ENCODE measurements around the gene BEAN1. TPM values are rescaled to one million over a fixed set of nuclear protein-coding genes. Genes with fewer than 3 reads are reported as not detected.

Gene BEAN1
- total RNA-seq, 1 donor = under 0.01 TPM

- TF ChIP-seq CTCF (IDR thresholded peaks at IDR 0.05; ENCODE audit: insufficient read depth, low read depth, low read length) = no peak
- no peak for DNase-seq (ENCODE audit: low read depth)
- no peak overlapping the region for H3K4me3 ChIP-seq (ENCODE audit: low read depth, low read length)
These were observed 7.7 kb downstream of the BEAN1 start for GRCh38 chr16:66434619-66435430.

GRCh38 chr16:66435896-66436295 is 8.8 kb downstream of the BEAN1 start:
- TF ChIP-seq CTCF (IDR thresholded peaks at IDR 0.05; ENCODE audit: insufficient read depth, low read depth, low read length) = no peak
- no peak overlapping the region for H3K4me3 ChIP-seq (ENCODE audit: low read depth, low read length)
- no peak for DNase-seq (ENCODE audit: low read depth)

- no peak for TF ChIP-seq CTCF (IDR thresholded peaks at IDR 0.05; ENCODE audit: insufficient read depth, low read depth, low read length)
- no peak overlapping the region for H3K4me3 ChIP-seq (ENCODE audit: low read depth, low read length)
- no peak for DNase-seq (ENCODE audit: low read depth)
These were observed 10.4 kb downstream of the BEAN1 start for GRCh38 chr16:66437391-66437945.

GRCh38 chr16:66438536-66438935 is 11.4 kb downstream of the BEAN1 start:
- DNase-seq (ENCODE audit: low read depth) = no peak
- no peak overlapping the region for H3K4me3 ChIP-seq (ENCODE audit: low read depth, low read length)
- no peak for TF ChIP-seq CTCF (IDR thresholded peaks at IDR 0.05; ENCODE audit: insufficient read depth, low read depth, low read length)

GRCh38 chr16:66439051-66439730 is 12.1 kb downstream of the BEAN1 start:
- DNase-seq (ENCODE audit: low read depth) = no peak
- TF ChIP-seq CTCF (IDR thresholded peaks at IDR 0.05; ENCODE audit: insufficient read depth, low read depth, low read length) = no peak
- no peak overlapping the region for H3K4me3 ChIP-seq (ENCODE audit: low read depth, low read length)

GRCh38 chr16:66440271-66440802 is 13.2 kb downstream of the BEAN1 start:
- no peak overlapping the region for H3K4me3 ChIP-seq (ENCODE audit: low read depth, low read length)
- DNase-seq (ENCODE audit: low read depth) = no peak
- TF ChIP-seq CTCF (IDR thresholded peaks at IDR 0.05; ENCODE audit: insufficient read depth, low read depth, low read length) = no peak

Measured in fibroblast of villous mesenchyme (primary cell).